Esophagus mucosa (tissue), 1 donor: Measurements from ENCODE around the gene INPP4B. TPM values are rescaled to one million over a fixed set of nuclear protein-coding genes. Genes with fewer than 3 reads are reported as not detected.

ENCODE experiments used
- ATAC-seq: fragments of 200-7000 bp; cut with Tn5 transposase; one replicate; pipeline ENCODE4 v1.9.1; 2020
- total RNA-seq: library from RNA; stranded (reverse); gene quantifications from one replicate; pipeline ENCODE4 v1.2.4, GENCODE V29; 2023
- donor health status: DM: yes; HTN: yes; CAD: no.

The INPP4B gene
- total RNA-seq, 1 donor from 2014 or later = 9.7 TPM

GRCh38 chr4:142725886-142726285 lies 120.2 kb downstream of the INPP4B start:
- ATAC-seq = no peak

- ATAC-seq = no peak
These were observed 124.9 kb downstream of the INPP4B start for GRCh38 chr4:142721187-142721586.

- ATAC-seq = no peak
These were observed 126.1 kb downstream of the INPP4B start for GRCh38 chr4:142719854-142720541.

- ATAC-seq = no peak
These were observed 127.1 kb downstream of the INPP4B start for GRCh38 chr4:142718981-142719380.

GRCh38 chr4:142715727-142716126 lies 130.4 kb downstream of the INPP4B start:
- no peak for ATAC-seq

GRCh38 chr4:142713282-142714030 lies 132.6 kb downstream of the INPP4B start:
- no peak for ATAC-seq

GRCh38 chr4:142708231-142708630 lies 137.9 kb downstream of the INPP4B start:
- ATAC-seq = no peak

- ATAC-seq = peak; percentile 62
These were observed 138.7 kb downstream of the INPP4B start for GRCh38 chr4:142707401-142707800.

GRCh38 chr4:142706381-142706780 lies 139.7 kb downstream of the INPP4B start:
- peak; percentile 83 for ATAC-seq

- no peak for ATAC-seq
These were observed 140.3 kb downstream of the INPP4B start for GRCh38 chr4:142705820-142706219.

- ATAC-seq = no peak
These were observed 142.3 kb downstream of the INPP4B start for GRCh38 chr4:142703694-142704309.

- no peak for ATAC-seq
These were observed 145.1 kb downstream of the INPP4B start for GRCh38 chr4:142701017-142701416.

- ATAC-seq = no peak
These were observed 145.6 kb downstream of the INPP4B start for GRCh38 chr4:142700531-142700930.

- no peak for ATAC-seq
These were observed 147.5 kb downstream of the INPP4B start for GRCh38 chr4:142698552-142698951.

- ATAC-seq = no peak
These were observed 148.2 kb downstream of the INPP4B start for GRCh38 chr4:142697928-142698327.

GRCh38 chr4:142697320-142697719 lies 148.8 kb downstream of the INPP4B start:
- ATAC-seq = no peak

- ATAC-seq = no peak
These were observed 149.6 kb downstream of the INPP4B start for GRCh38 chr4:142696334-142697122.

GRCh38 chr4:142690406-142691163 lies 155.5 kb downstream of the INPP4B start:
- no peak for ATAC-seq

- no peak for ATAC-seq
These were observed 158.4 kb downstream of the INPP4B start for GRCh38 chr4:142687547-142688275.

GRCh38 chr4:142686081-142686480 lies 160.0 kb downstream of the INPP4B start:
- ATAC-seq = no peak

GRCh38 chr4:142683997-142684396 lies 162.1 kb downstream of the INPP4B start:
- ATAC-seq = no peak
